Epithelial cell of proximal tubule (primary cell): Measurements from ENCODE around the gene PTPRN2. TPM values are rescaled to one million over a fixed set of nuclear protein-coding genes. Genes with fewer than 3 reads are reported as not detected.

Experiments used
- DNase-seq: peaks from one replicate; pipeline ENCODE4 v3.0.0-alpha.2; 2011; ENCODE audit warnings: low read depth
- H3K4me3 ChIP-seq: 2 replicates; pipeline ENCODE4 v1.5.1; 2011; ENCODE audit warnings: low read depth, mild to moderate bottlenecking, low read length
- total RNA-seq: library from RNA; depleted of rRNA; stranded (reverse); fragments of >200 nt; gene quantifications from 2 replicates; pipeline ENCODE4 v1.2.3, GENCODE V29; 2015
- TF ChIP-seq, protein P1 (sequence below): conservative IDR thresholded peaks from 2 replicates; pipeline ENCODE4 v1.5.1; 2012; ENCODE audit warnings: low read depth, mild to moderate bottlenecking, low read length

PTPRN2 gene
- total RNA-seq, 1 donor from 2014 or later = 2.8 TPM

DNA sequence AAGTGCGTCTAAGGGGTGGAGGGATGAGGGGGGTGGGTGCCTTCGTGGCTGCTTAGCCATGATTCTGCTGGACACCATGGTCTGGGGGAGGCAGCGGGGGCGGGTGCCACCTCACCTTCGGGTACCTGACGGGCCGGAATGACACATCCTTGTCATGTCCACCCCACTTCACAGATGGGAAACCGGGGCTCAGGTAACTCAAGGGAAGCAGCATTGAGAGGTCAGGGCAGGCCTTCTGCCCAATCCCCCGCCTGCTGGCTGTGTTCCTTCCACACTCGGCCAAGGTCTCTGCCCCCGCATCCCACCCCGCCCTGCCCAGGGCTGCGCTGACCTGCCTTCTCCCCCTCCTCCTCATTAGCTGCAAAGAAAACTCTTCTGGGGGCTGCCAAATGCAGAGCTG, 598.0 kb downstream of the PTPRN2 start:
- no peak overlapping the region for H3K4me3 ChIP-seq
- DNase-seq = no peak
- TF ChIP-seq, protein P1, sequence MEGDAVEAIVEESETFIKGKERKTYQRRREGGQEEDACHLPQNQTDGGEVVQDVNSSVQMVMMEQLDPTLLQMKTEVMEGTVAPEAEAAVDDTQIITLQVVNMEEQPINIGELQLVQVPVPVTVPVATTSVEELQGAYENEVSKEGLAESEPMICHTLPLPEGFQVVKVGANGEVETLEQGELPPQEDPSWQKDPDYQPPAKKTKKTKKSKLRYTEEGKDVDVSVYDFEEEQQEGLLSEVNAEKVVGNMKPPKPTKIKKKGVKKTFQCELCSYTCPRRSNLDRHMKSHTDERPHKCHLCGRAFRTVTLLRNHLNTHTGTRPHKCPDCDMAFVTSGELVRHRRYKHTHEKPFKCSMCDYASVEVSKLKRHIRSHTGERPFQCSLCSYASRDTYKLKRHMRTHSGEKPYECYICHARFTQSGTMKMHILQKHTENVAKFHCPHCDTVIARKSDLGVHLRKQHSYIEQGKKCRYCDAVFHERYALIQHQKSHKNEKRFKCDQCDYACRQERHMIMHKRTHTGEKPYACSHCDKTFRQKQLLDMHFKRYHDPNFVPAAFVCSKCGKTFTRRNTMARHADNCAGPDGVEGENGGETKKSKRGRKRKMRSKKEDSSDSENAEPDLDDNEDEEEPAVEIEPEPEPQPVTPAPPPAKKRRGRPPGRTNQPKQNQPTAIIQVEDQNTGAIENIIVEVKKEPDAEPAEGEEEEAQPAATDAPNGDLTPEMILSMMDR = no peak

DNA sequence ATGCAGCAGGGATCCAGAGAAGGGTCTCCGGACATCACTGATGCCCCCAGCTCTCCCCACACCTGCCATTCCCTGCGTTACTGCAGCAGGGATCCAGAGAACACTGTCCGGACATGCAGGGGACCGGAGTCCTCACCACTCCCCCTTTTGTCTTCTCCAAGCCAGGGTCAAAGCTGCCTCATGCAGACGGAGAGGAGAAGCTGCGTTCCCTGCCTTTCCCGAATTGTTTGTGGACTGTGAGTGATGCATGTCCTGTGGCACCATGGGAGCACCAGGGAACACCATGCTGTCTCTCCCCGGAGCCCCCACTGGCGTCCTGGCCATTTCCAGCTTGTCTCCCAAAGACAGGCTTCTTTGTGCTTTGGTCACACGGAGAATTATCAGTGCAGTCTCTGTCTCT, 599.7 kb downstream of the PTPRN2 start:
- TF ChIP-seq, protein P1 = no peak
- no peak for DNase-seq

DNA sequence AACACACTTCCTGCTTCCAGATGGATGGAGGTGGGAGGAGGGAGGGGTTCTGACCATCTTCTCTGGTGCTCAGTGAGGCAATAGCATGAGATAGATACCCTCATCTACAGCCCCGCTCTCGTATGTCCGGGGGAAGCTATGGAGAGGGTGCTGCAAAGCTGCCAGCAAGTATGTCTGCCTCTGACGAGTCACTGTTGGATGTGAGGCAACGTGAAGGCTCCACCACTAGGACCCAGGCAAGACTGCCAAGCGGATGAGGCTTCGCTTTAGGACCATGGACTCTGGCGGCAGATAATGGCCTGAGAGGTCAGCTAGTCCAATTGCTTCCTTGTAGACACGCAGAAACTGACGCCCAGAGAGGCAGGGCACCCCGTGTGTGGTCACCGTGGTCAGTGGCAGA, 601.6 kb downstream of the PTPRN2 start:
- TF ChIP-seq, protein P1 = no peak
- DNase-seq = no peak
- no peak overlapping the region for H3K4me3 ChIP-seq

More for the DNA sequence above, 599.7 kb downstream of the PTPRN2 start:
- no peak overlapping the region for H3K4me3 ChIP-seq

DNA sequence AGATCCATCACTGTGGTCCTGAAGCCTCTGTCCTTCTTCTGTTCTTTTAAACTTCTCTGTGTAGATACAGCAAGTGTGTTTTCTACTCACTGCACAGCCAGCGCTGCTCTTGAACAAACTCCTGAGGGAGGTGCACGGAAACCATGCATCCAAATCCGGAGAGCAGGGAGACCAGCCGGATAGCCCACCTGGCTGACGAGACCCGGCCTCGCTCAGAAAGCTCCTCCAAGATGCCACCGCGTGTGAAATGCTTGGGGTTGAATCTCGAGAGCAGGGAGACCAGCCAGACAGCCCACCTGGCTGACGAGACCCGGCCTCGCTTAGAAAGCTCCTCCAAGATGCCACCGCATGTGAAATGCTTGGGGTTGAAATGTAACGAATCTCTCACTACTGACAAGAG, 602.0 kb downstream of the PTPRN2 start:
- DNase-seq = no peak
- TF ChIP-seq, protein P1 = no peak
- no peak overlapping the region for H3K4me3 ChIP-seq

DNA sequence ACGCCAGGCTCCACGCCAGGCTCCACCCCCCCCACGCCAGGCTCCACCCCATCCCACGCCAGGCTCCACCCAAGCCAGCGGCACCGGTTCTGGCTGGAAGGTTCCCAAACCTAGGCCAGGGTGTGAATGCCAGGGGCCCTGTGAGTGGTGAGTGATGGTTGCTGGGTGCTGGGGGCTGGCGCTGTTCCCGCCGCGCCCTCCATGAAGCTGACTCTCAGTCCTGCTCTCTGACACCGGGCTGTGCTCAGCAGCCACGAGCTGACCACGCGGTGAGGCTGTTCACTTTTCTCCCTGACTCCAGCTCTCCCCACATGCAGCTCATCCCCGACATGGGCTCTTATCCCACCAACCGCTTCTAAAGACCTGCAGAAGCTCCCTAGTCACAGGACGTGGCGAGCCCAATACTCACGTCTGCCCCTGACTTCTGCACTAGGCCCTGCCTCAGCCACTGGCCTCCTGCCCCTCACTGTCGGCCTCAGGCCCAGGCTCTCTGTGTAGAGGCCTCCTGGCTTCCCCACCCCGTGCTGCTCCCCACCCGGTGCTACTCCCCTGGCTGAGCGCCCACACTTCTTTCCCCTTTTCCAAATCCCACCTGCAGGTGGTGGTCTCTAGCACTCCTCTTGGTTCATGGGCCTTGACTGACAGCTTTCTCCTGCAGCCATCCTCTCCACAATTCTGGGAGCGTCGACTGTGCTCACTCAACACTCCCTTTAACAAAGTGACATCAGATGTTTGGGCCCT, 603.0 kb downstream of the PTPRN2 start:
- DNase-seq = no peak
- H3K4me3 ChIP-seq = no peak overlapping the region
- TF ChIP-seq, protein P1 = no peak

DNA sequence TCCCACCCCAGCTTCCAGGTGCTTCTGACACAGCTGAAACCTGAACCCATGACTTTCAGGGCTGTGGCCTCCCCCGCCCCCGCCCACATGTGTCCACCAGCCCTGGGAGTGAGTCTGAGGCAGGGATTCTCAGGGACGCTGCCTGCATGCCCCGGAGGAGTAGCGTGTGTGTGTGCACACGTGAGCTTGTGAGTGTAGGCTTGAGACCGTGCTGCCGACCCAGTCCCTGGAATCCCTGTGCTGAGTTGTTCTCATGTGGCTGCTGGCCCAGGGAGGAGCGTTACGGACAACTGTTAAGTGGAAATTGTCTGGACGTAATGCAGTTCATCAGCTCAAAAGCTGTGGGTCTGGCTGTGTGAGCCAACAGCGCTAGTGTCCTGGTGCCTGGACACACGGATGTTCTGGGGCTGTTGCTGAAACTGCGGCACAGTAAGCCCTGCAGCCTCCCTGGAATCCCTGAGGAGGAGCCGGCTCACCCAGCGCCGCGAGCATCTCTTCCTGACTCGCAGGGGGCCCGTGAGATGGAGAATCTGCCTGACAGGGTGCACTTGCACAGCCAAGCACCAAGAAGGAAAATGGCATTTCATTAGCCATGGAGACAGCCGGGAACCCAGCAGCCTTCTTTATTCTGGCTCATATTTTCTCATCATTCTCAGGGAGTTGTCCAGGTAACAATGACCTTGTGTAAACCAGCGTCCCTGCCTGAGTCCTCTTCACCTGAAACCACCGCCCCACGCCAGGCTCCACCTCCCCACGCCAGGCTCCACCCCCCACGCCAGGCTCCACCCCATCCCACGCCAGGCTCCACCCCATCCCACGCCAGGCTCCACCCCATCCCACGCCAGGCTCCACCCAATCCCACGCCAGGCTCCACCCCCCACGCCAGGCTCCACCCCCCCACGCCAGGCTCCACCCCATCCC, 603.9 kb downstream of the PTPRN2 start:
- no peak for DNase-seq
- TF ChIP-seq, protein P1 = no peak
- H3K4me3 ChIP-seq = no peak overlapping the region
